PC-9 (cell line): ENCODE results near the gene GPATCH1. TPM values are rescaled to one million over a fixed set of nuclear protein-coding genes. Genes with fewer than 3 reads are reported as not detected.

Experiments used
- BruUV-seq: library from RNA; stranded (reverse); fragments of 400-500 nt; replicated peaks from 2 replicates; lab custom pipeline; 2021; lab: Mats Ljungman, UMichigan
- CTCF ChIA-PET: fragments of 300-600 bp; sonication (Branson Sonifier 250); formaldehyde crosslinking; loops from one replicate; lab custom pipeline; 2022; ENCODE audit warnings: antibody characterized with exemption; lab: Charles Lee
- POLR2A ChIA-PET: fragments of 300-600 bp; sonication (Branson Sonifier 250); formaldehyde crosslinking; loops from one replicate; lab custom pipeline; 2022; ENCODE audit warnings: antibody characterized with exemption; ENCODE audit not compliant: unreplicated experiment; lab: Charles Lee
- DNase-seq, 2 experiments: peaks; one replicate each; pipeline versions ENCODE4 v3.0.0 to v3.0.0-alpha.2; 2015 to 2022; ENCODE audit warnings: mixed read lengths in 1 of 2
- H2AFZ ChIP-seq: fragments of 200-600 bp; sonication (generic); 2 replicates; pipeline ENCODE4 v1.8.1; 2017; ENCODE audit warnings: antibody characterized with exemption
- H3F3A ChIP-seq: fragments of 200-600 bp; sonication (generic); 2 replicates; pipeline ENCODE4 v1.8.1; 2017; ENCODE audit warnings: antibody characterized with exemption, mild to moderate bottlenecking, low read depth; ENCODE audit not compliant: insufficient read depth
- H3K27ac ChIP-seq: fragments of 200-600 bp; sonication (generic); 2 replicates; pipeline ENCODE4 v1.6.1; 2016; ENCODE audit warnings: mixed run types
- H3K27me3 ChIP-seq: fragments of 200-600 bp; sonication (generic); 2 replicates; pipeline ENCODE4 v1.6.1; 2016; ENCODE audit warnings: low read depth, mixed run types; ENCODE audit not compliant: insufficient read depth
- H3K36me3 ChIP-seq: fragments of 200-600 bp; sonication (generic); 2 replicates; pipeline ENCODE4 v1.6.1; 2016; ENCODE audit warnings: low read depth, mixed run types
- H3K4me1 ChIP-seq: fragments of 200-600 bp; sonication (generic); replicated peaks from 2 replicates; pipeline ENCODE4 v1.6.1; 2016; ENCODE audit warnings: mixed run types; ENCODE audit not compliant: insufficient read depth
- H3K4me2 ChIP-seq: fragments of 200-600 bp; sonication (generic); 2 replicates; pipeline ENCODE4 v1.6.1; 2017; ENCODE audit warnings: mixed run types
- H3K4me3 ChIP-seq: fragments of 200-600 bp; sonication (generic); 2 replicates; pipeline ENCODE4 v1.6.1; 2016; ENCODE audit warnings: mixed run types
- H3K79me2 ChIP-seq: fragments of 200-600 bp; sonication (generic); 2 replicates; pipeline ENCODE4 v1.6.1; 2017; ENCODE audit warnings: low read depth, mixed run types
- H3K9me2 ChIP-seq: fragments of 200-600 bp; sonication (generic); 2 replicates; pipeline ENCODE4 v1.8.1; 2017; ENCODE audit warnings: mild to moderate bottlenecking; ENCODE audit not compliant: insufficient read depth
- H3K9me3 ChIP-seq: fragments of 200-600 bp; sonication (generic); 2 replicates; pipeline ENCODE4 v1.8.1; 2016; ENCODE audit warnings: low read depth; ENCODE audit not compliant: insufficient read depth
- H4K20me1 ChIP-seq: fragments of 200-600 bp; sonication (generic); 2 replicates; pipeline ENCODE4 v1.8.1; 2017; ENCODE audit not compliant: insufficient read depth
- CTCF ChIP-seq: fragments of 200-600 bp; sonication (generic); conservative IDR thresholded peaks from 2 replicates; pipeline ENCODE4 v1.6.1; 2017; ENCODE audit warnings: mixed run types, antibody characterized with exemption, mild to moderate bottlenecking, moderate library complexity
- EZH2 ChIP-seq: fragments of 200-600 bp; sonication (generic); IDR thresholded peaks from 2 replicates; pipeline ENCODE4 v1.8.0; 2017; ENCODE audit warnings: antibody characterized with exemption, low read depth
- intact Hi-C: fragments of 100-400 bp; cut with micrococcal nuclease; formaldehyde crosslinking; loops from one replicate; pipeline ENCODE4 v1.10.0; 2022; ENCODE audit not compliant: unreplicated experiment
- total RNA-seq: library from RNA; stranded (reverse); gene quantifications from 2 replicates; pipeline ENCODE4 v1.2.3, GENCODE V29; 2021

GPATCH1 gene
- total RNA-seq, 1 experiment from 2014 or later = 11.0 TPM

GRCh38 chr19:33146209-33146608, 65.2 kb downstream of the GPATCH1 start:
- H3K9me2 ChIP-seq = no peaks in the 10 kb centered on the region
- BruUV-seq = no TSS peak
- H3K4me1 ChIP-seq = 0 out of 2 replicates have a peak, but pooled peaks cover 8% of the 10 kb centered on the region
- no peak overlapping the region for H3K27ac ChIP-seq
- H3K36me3 ChIP-seq = no peaks in the 10 kb centered on the region
- H3K27me3 ChIP-seq = no peaks in the 10 kb centered on the region
- H4K20me1 ChIP-seq = no peaks in the 10 kb centered on the region
- no peaks in the 10 kb centered on the region for H3K9me3 ChIP-seq
- intact Hi-C loops = no loop called here
- POLR2A ChIA-PET = no interaction called here
- H3F3A ChIP-seq = no peaks in the 10 kb centered on the region
- H3K4me2 ChIP-seq = no peak overlapping the region
- CTCF ChIA-PET = no interaction called here
- TF ChIP-seq CTCF (no peak), EZH2 (no peak)
- no peak overlapping the region for H3K4me3 ChIP-seq
- DNase-seq = no peak
- no peaks in the 10 kb centered on the region for H3K79me2 ChIP-seq
- H2AFZ ChIP-seq = no peak overlapping the region

DNA sequence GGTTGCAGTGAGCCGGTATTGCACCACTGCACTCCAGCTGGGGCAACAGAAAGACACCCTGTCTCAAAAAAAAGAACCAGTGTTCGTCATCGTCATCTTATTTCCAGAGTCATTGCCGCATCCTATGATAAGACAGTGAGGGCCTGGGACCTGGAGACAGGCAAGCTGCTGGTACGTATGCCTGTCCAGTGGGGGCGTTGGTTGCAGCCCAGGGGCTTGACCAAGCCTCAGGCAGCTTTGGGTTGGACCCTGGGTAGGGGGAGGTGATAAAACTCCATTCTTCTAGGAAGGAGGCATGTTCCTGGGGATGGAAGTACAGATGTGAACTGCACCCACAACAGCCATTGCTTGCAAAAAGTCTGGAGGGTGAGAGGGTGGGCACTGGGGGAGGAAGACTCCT, 66.6 kb downstream of the GPATCH1 start:
- Histone ChIP-seq H3K9me2 (no peaks in the 10 kb centered on the region), H3K36me3 (no peaks in the 10 kb centered on the region), H3K4me3 (no peak overlapping the region), H3K79me2 (no peaks in the 10 kb centered on the region), H3K9me3 (no peaks in the 10 kb centered on the region), H4K20me1 (no peaks in the 10 kb centered on the region), H2AFZ (no peak overlapping the region), H3K27me3 (no peaks in the 10 kb centered on the region), H3K4me1 (0 out of 2 replicates have a peak, but pooled peaks cover 11% of the 10 kb centered on the region), H3F3A (no peaks in the 10 kb centered on the region), H3K4me2 (no peak overlapping the region), H3K27ac (no peak overlapping the region)
- intact Hi-C loops = no loop called here
- CTCF ChIA-PET = no interaction called here
- POLR2A ChIA-PET = no interaction called here
- TF ChIP-seq EZH2 (no peak), CTCF (no peak)
- BruUV-seq = no TSS peak
- DNase-seq = no peak

DNA sequence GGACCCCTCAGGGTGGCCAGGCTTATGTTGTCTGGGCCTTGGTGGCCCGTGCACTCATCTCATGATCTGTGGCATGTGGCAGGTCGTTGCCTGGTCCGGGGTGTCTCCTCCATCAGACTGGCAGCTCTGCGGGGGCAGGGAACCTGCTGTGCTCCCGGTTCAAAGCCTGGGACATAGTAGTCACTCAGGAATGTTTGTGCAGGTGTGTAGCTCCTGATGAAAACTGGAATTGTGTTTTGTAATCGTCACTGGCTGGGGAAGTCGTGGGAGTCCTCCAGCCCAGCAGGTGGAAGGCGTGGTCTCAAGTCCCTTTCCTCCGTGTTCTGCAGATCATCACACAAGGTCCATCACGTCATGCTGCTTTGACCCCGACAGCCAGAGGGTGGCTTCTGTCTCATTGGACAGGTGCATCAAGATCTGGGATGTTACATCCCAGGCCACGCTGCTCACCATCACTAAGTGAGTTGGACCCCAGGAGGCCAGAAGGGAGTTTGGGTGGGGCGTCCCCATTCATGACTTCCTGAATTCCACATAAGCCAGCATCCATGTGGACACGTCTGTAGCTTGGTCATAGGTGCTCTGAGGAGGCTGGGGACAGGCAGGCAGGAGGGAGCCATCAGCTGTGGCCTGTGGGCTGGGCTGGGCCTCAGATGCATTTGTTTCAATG, 70.0 kb downstream of the GPATCH1 start:
- Histone ChIP-seq H3K27ac (no peak overlapping the region), H3K9me2 (no peaks in the 10 kb centered on the region), H4K20me1 (no peaks in the 10 kb centered on the region), H3K9me3 (no peaks in the 10 kb centered on the region), H3F3A (no peaks in the 10 kb centered on the region), H3K36me3 (no peaks in the 10 kb centered on the region), H3K27me3 (no peaks in the 10 kb centered on the region), H3K4me3 (no peak overlapping the region), H2AFZ (no peak overlapping the region), H3K4me1 (0 out of 2 replicates have a peak, but pooled peaks cover 11% of the 10 kb centered on the region), H3K79me2 (no peaks in the 10 kb centered on the region), H3K4me2 (peak overlapping the region; percentile 20; the same call in 1 of the 2 replicates)
- ChIA-PET POLR2A (interaction anchor here (0.6 kb wide), 1 partner anchor 25 kb away, joined by 3 read pairs; no protein-coding TSS in a partner anchor), CTCF (no interaction called here)
- BruUV-seq = no TSS peak
- no peak for TF ChIP-seq EZH2
- no peak for TF ChIP-seq CTCF
- intact Hi-C loops = no loop called here
- peak in 1 of 2 experiments; percentile 72 for DNase-seq
